ENCODE data around the gene ULK3.
"Not testable (repeated sequence)": the region's sequence is repeated elsewhere in the genome, so short reads cannot be mapped to it uniquely, and the experiment has no call there.

ULK3 gene, protein sequence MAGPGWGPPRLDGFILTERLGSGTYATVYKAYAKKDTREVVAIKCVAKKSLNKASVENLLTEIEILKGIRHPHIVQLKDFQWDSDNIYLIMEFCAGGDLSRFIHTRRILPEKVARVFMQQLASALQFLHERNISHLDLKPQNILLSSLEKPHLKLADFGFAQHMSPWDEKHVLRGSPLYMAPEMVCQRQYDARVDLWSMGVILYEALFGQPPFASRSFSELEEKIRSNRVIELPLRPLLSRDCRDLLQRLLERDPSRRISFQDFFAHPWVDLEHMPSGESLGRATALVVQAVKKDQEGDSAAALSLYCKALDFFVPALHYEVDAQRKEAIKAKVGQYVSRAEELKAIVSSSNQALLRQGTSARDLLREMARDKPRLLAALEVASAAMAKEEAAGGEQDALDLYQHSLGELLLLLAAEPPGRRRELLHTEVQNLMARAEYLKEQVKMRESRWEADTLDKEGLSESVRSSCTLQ

GRCh38 chr15:74842581-74843444 lies at the start of gene ULK3:
TSS of gene ULK3 (minus strand) at chr15:74843156. CDS start at chr15:74843105, 51 bp downstream.
- DNase-seq (ENCODE audit: low spot score), result peak; percentile 99

- no peak for DNase-seq (ENCODE audit: low spot score)
Measured at GRCh38 chr15:74892313-74892712, 49.4 kb upstream of the ULK3 start.

GRCh38 chr15:74891469-74891868 lies 48.5 kb upstream of the ULK3 start:
- no peak for DNase-seq (ENCODE audit: low spot score)

DNA sequence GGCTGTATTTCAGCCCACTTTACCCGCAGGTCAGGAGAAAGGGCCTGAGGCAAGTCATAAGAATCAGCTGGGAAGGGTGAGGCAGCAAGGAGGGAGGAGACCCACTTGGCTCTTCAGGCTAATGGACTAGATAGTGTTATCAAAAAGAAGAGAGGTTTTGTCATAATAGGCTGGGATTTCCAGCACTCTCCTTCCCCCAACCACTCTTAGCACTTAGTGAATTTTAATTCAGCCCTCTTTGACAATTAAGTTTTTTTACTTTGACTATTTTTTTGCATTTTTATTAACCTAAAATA lies 47.7 kb upstream of the ULK3 start:
- no peak for DNase-seq (ENCODE audit: low spot score)

GRCh38 chr15:74889883-74890664 lies 47.1 kb upstream of the ULK3 start, which contains the start of gene MPI:
TSS of gene MPI (plus strand) at chr15:74890042. CDS start at chr15:74890074, 32 bp downstream.
- DNase-seq (ENCODE audit: low spot score), result peak; percentile 98

GRCh38 chr15:74889390-74889882 lies 46.5 kb upstream of the ULK3 start:
- no peak for DNase-seq (ENCODE audit: low spot score)

- no peak for DNase-seq (ENCODE audit: low spot score)
Measured at GRCh38 chr15:74888716-74889115, 45.8 kb upstream of the ULK3 start.

- DNase-seq (ENCODE audit: low spot score), result not testable (repeated sequence)
Measured at GRCh38 chr15:74887537-74888193, 44.7 kb upstream of the ULK3 start.

GRCh38 chr15:74885461-74885860 lies 42.5 kb upstream of the ULK3 start:
- DNase-seq (ENCODE audit: low spot score), result no peak

DNA sequence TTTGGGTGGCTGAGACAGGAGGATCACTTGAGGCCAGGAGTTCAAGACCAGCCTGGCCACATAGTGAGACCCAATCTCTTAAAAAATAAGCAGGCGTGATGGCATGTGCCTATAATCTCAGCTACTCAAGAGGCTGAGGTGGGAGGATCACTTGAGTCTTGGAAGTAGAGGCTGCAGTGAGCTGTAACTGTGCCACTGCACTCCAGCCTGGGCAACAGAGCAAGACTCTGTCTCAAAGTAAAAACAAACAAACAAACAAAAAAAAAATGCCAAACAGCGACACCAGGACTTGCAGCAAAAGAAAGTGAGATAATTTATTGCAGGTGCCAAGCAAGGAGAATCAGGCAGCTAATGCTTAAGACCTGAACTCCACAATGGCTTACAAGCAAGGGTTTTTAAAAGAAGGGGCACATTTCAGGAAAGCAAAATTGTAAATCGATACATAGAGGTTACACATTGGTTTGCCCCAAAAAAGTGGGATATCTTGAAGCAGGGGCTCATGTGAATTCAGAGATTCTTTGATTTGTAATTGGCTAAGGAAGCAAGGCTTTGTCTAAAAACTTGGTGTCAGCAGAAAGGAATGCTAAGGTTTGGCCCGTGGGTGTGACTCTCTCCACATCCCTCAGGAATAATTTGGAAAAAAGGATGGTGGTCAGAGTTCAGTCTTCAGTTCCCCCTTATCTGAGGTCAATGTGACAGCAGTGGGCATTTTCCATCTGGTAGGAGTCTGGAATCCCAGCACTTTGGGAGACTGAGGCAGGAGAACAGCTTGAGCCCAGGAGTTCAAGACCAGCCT lies 41.7 kb upstream of the ULK3 start:
- no peak for DNase-seq (ENCODE audit: low spot score)

DNA sequence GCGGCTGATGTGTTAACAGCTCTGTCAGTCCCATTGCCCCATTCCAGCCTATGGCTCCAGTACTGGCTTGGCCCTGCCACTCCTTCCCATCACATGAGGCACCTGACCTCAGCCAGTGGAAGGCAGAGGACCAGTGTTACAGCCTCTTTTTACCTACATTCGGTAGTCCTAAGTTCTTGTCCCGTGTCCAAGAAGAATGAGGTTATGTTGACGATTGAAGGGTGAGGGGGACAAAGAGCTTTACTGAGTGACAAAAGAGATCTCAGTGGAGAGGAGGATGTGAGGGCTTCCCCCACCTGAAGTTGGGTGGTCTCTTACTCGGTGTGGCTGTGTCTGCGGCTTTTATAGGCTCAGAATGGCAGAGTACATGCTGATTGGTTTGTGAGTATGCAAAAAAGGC lies 39.6 kb upstream of the ULK3 start:
- DNase-seq (ENCODE audit: low spot score), result no peak

- DNase-seq (ENCODE audit: low spot score), result no peak
Measured at GRCh38 chr15:74878273-74878672, 35.3 kb upstream of the ULK3 start.

DNA sequence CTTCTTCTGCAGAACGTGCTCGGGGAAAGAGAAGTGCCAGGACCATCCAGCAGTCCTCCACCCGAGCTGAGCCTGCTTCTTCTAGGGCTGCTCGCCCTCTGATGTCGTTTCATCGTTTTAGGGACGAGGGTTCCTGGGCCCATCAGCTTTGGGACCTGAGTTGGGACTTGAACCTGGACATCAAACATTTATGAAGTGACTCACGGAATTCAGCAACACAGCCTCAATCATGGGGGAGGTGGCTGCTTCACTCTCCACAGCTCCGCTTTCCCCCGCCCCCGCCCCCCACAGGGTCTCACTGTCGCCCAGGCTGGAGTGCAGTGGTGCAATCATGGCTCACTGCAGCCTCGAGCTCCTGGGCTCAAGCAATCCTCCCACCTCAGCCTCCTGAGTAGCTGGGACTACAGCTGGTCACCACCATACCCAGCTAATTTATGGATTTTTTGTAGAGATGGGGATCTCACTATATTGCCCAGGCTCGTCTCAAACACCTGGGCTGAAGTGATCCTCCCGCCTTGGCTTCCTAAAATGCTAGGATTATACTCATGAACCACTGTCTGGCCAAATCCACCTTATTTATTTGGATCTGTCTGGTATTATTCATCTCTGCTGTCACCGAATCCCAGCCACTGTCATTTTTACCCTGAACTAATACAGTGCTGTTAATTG lies 30.9 kb upstream of the ULK3 start:
- peak; percentile 68 for DNase-seq (ENCODE audit: low spot score)

- peak; percentile 98 for DNase-seq (ENCODE audit: low spot score)
Measured at GRCh38 chr15:74873036-74873755, 30.2 kb upstream of the ULK3 start, which contains the start of gene SCAMP2. TSS of gene SCAMP2 (minus strand) at chr15:74873365. CDS start at chr15:74873255, 110 bp downstream.

GRCh38 chr15:74872702-74873035 lies 29.7 kb upstream of the ULK3 start:
- no peak for DNase-seq (ENCODE audit: low spot score)

- DNase-seq (ENCODE audit: low spot score), result no peak
Measured at GRCh38 chr15:74870436-74871215, 27.7 kb upstream of the ULK3 start.

DNA sequence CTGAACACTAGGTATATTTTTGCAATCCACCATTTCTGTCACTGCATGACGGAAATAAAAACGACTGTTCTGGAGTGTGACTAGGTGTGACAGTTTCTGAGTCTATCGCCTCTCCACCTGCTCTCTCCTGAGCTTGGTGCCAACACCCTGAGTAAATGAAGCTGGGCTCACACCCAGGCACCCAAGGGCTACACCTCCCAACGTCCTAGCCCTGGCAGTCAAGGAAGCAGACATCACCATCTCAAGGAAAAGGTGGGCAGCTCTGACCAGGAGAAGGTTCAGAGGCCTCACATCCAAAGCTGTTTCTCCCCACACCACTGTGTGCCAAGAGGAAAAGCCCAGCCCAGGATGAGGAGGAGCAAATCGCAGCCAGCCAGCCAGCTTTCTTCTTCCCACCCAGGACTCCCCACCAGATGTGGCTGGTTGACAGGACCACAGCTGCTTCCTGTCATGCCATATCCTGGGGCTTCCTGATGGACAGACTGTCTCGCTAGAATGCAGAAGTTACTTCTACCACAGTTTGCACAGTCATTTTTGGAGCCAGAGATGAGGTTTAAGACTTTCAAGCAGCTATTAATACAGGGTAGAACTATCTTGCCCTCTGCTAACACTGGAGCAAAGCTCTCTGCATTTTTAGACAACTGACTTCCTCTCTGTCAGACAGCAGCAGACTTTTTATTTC lies 26.9 kb upstream of the ULK3 start:
- DNase-seq (ENCODE audit: low spot score), result no peak

- no peak for DNase-seq (ENCODE audit: low spot score)
Measured at GRCh38 chr15:74869372-74869725, 26.4 kb upstream of the ULK3 start.

Data from HuH-7.5 (cell line).